Measurements from ENCODE around the gene CHD3.
A peak's percentile ranks its signal among the peaks of the same experiment; 100 is the strongest.

The CHD3 gene

DNA sequence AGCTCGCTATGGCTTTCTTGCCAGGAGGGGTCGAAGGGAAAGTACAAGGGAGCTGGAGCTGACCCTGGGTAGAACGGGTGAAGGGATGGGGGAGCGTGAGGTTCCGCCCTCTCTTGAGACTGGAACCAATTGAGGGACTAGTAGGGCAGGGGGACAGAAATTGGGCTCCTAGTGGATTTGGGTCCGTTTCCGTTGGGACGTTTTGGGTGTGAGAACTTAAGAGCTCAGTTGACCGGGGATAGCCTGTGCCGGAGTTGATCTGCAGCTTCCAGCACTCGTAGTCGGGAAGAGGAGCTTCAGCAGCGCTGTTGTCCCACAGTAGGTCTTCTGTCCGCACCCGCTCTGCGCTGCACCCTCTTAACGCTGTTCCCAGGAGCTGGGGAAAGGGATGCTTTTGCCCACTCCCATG, 43.9 kb downstream of the CHD3 start:
- peak overlapping the region; percentile 74 for H3K4me3 ChIP-seq (ENCODE audit: low read depth, low read length)
- TF ChIP-seq, protein P1, sequence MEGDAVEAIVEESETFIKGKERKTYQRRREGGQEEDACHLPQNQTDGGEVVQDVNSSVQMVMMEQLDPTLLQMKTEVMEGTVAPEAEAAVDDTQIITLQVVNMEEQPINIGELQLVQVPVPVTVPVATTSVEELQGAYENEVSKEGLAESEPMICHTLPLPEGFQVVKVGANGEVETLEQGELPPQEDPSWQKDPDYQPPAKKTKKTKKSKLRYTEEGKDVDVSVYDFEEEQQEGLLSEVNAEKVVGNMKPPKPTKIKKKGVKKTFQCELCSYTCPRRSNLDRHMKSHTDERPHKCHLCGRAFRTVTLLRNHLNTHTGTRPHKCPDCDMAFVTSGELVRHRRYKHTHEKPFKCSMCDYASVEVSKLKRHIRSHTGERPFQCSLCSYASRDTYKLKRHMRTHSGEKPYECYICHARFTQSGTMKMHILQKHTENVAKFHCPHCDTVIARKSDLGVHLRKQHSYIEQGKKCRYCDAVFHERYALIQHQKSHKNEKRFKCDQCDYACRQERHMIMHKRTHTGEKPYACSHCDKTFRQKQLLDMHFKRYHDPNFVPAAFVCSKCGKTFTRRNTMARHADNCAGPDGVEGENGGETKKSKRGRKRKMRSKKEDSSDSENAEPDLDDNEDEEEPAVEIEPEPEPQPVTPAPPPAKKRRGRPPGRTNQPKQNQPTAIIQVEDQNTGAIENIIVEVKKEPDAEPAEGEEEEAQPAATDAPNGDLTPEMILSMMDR (IDR thresholded peaks at IDR 0.05; ENCODE audit: insufficient read depth, low read depth, low read length, missing control alignments), result no peak
- peak; percentile 55 for DNase-seq (ENCODE audit: low read depth)

DNA sequence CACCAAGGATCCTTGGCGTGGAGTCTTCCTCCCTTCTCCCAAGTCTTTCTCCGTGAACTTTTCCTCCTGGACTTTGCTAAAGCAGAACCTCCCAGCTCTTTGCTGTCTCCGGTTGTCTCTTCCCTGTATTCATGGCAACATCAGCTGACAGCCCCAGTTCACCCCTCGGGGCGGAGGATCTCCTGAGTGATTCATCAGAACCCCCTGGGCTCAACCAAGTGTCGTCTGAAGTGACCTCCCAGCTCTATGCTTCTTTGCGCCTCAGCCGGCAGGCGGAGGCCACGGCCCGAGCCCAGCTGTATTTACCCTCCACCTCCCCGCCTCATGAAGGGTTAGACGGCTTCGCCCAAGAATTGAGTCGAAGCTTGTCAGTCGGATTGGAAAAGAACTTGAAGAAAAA, 44.4 kb downstream of the CHD3 start:
- peak overlapping the region; percentile 74 for H3K4me3 ChIP-seq (ENCODE audit: low read depth, low read length)
- TF ChIP-seq, protein P1 (IDR thresholded peaks at IDR 0.05; ENCODE audit: insufficient read depth, low read depth, low read length, missing control alignments), result no peak
- DNase-seq (ENCODE audit: low read depth), result peak; percentile 50

DNA sequence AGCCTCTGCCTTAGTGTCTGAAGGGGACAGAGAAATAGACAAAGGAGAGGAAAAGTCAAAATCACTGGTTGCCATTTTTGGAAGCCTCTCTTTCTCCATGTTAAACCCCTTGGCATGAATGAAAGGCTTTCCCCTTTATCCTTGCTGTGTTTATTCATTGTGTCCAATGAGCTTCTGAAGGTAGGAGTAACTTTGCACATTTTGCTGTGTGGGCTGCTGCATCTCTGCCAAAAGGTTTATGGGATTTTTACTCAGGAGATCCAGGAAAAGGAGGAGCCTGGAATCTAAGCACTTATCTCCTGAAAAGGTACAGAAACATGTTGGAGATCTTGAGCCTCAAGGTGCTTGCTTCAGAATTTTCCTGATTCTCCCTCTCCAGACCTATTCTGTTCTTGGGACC, 47.3 kb downstream of the CHD3 start:
- no peak overlapping the region for H3K4me3 ChIP-seq (ENCODE audit: low read depth, low read length)
- TF ChIP-seq, protein P1 (IDR thresholded peaks at IDR 0.05; ENCODE audit: insufficient read depth, low read depth, low read length, missing control alignments), result no peak
- no peak for DNase-seq (ENCODE audit: low read depth)

DNA sequence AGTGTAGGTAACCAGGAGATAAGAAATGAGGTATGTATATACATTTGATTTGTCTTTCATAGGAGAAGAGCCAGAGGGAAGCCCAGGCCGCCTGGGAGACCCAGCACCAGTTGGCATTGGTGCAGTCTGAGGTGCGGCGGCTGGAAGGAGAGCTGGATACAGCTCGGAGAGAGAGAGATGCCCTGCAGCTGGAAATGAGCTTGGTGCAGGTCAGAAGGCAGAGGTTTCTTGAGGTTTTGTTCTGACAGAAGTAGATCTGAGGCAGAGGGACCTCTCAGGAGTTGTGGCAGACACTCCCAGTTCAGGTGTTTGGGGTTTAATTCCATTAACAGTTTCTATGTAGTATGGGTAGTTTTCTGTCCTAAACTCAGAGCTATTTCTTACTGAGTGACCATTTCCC, 51.4 kb downstream of the CHD3 start:
- no peak overlapping the region for H3K4me3 ChIP-seq (ENCODE audit: low read depth, low read length)
- no peak for DNase-seq (ENCODE audit: low read depth)
- TF ChIP-seq, protein P1 (IDR thresholded peaks at IDR 0.05; ENCODE audit: insufficient read depth, low read depth, low read length, missing control alignments), result no peak

DNA sequence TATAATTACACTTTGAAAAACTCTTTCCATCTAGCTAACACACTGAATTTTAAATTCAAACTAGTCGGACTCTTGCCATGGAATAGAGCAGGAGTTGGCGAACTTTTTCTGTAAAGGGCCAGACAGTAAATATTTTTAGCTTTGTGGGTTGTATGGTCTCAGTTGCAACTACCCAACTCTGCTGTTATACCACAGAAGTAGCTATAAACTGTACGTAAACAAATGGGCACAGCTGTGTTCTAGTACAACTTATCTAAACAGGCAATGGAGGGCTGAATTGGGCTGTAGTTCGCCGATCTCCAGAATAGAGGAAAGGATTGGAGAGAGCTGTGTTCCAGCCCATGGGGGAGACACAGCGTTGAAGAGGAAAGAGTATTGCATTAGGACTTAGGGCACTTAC, 52.2 kb downstream of the CHD3 start:
- TF ChIP-seq, protein P1 (IDR thresholded peaks at IDR 0.05; ENCODE audit: insufficient read depth, low read depth, low read length, missing control alignments), result no peak
- H3K4me3 ChIP-seq (ENCODE audit: low read depth, low read length), result no peak overlapping the region
- no peak for DNase-seq (ENCODE audit: low read depth)

DNA sequence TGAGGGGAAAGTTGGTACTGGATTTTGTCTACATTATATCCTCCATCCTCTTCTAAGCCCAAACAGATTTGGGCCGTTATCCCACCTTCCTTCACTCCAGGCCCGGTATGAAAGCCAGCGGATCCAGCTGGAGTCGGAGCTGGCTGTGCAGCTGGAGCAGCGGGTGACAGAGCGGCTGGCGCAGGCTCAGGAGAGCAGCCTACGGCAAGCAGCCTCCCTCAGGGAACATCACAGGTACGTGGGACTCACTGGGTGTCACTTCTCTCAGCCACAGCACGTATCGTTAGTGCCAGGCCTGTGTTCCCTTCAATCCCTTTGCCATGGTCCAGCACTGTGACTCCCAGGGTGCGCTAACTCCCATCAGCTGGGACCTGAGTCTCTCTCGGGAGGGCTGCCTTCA, 54.7 kb downstream of the CHD3 start:
- TF ChIP-seq, protein P1 (IDR thresholded peaks at IDR 0.05; ENCODE audit: insufficient read depth, low read depth, low read length, missing control alignments), result no peak
- no peak overlapping the region for H3K4me3 ChIP-seq (ENCODE audit: low read depth, low read length)
- no peak for DNase-seq (ENCODE audit: low read depth)

DNA sequence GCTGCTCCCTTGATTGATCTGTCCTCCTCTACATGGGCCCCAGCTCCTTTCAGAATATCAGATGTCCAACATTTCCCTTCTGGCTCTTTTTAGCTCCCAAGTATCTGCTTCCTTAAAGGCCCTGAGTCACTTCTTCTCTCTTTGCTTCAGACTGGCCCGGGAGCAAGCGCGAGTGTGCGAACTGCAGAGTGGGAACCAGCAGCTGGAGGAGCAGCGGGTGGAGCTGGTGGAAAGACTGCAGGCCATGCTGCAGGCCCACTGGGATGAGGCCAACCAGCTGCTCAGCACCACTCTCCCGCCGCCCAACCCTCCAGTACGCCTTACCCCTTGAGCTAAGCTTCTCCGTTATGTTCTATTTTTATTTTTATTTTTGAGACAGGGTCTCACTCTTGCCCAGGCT, 55.7 kb downstream of the CHD3 start:
- H3K4me3 ChIP-seq (ENCODE audit: low read depth, low read length), result no peak overlapping the region
- TF ChIP-seq, protein P1 (IDR thresholded peaks at IDR 0.05; ENCODE audit: insufficient read depth, low read depth, low read length, missing control alignments), result no peak
- no peak for DNase-seq (ENCODE audit: low read depth)

All from GM12865 (cell line).